PC-3 (cell line): ENCODE measurements around the gene LEKR1.

Experiments used
- CTCF ChIP-seq: fragments of 300-600 bp; sonication (generic); conservative IDR thresholded peaks from 2 replicates; pipeline ENCODE4 v1.5.1; 2017; ENCODE audit warnings: antibody characterized with exemption, low read depth, mild to moderate bottlenecking, low read length
- EZH2 ChIP-seq: fragments of 300-600 bp; sonication (generic); IDR thresholded peaks from one replicate; pipeline ENCODE4 v1.6.1; 2017; ENCODE audit warnings: antibody characterized with exemption, mild to moderate bottlenecking, low read length; ENCODE audit not compliant: unreplicated experiment

DNA sequence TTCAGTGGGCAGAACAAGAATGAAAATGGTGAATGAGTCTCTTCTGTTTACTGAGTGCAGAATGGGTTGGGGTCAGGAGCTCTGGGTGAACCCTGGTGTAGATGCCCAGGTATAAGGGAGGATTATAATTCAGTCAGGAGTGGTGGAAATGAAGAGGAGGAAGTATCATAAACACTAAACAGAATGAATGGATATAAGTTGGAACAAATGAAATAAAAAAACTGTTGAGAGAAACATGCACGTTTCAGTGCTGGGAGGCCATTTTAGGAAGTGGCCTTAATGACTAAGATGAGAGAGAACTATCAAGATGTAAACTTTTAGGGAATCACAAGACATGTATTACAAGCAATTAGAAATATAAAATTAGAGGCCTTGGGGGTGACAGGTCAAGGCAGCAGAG is 32.8 kb upstream of the LEKR1 start:
- TF ChIP-seq CTCF (no peak), EZH2 (no peak)
